ENCODE results near the gene NACC2. TPM values are rescaled to one million over a fixed set of nuclear protein-coding genes. Genes with fewer than 3 reads are reported as not detected.

Gene NACC2
- total RNA-seq, 4 donors from 2014 or later = 10.4 to 21.6 (median 12.8) TPM

DNA sequence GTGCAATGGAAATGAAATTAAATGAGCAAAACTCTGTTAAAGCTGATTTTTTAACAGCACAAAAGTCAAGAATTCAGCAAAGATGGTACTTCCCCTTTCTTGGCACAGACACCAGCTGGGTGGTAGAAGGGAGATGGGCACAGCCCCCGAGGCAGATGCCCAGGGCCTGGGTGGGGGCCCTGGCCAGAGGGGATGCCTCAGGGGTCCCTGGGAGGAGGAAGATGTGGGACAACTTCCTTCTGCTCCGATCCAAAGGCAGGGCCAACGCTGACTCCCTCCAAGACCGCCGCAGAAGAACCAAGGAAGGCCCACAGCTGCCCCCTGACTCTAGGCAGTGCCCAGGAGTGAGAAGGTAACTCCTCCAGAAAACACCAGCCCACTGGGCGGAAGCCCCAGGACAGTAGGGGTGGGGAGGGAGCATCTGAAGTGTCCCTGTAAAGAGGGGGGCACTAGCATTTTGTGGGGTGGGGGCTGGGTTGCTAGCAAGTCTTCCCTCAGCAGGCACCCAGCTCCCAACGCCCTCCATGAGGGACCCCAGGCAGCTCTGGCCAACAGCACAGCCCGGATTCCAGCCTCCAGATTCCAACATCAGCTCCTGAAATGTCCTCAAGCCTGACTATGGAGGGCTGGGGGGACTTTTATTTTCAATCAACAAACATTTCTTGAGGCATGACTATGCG, 4.9 kb downstream of the NACC2 start:
- H3K27me3 ChIP-seq = no peaks in the 10 kb centered on the region
- H3K9me3 ChIP-seq = no peaks in the 10 kb centered on the region
- no peak for DNase-seq
- 51% methylated on average over 2 to 5 of the region's 9 CpGs for WGBS, 2 donors
- peak overlapping the region; percentile 84 to 98 (median 94) for H3K27ac ChIP-seq
- H3K36me3 ChIP-seq = no peaks in the 10 kb centered on the region
- intact Hi-C loops (cut with DNase I) = no loop called here
- TF ChIP-seq, protein P1, sequence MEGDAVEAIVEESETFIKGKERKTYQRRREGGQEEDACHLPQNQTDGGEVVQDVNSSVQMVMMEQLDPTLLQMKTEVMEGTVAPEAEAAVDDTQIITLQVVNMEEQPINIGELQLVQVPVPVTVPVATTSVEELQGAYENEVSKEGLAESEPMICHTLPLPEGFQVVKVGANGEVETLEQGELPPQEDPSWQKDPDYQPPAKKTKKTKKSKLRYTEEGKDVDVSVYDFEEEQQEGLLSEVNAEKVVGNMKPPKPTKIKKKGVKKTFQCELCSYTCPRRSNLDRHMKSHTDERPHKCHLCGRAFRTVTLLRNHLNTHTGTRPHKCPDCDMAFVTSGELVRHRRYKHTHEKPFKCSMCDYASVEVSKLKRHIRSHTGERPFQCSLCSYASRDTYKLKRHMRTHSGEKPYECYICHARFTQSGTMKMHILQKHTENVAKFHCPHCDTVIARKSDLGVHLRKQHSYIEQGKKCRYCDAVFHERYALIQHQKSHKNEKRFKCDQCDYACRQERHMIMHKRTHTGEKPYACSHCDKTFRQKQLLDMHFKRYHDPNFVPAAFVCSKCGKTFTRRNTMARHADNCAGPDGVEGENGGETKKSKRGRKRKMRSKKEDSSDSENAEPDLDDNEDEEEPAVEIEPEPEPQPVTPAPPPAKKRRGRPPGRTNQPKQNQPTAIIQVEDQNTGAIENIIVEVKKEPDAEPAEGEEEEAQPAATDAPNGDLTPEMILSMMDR (IDR thresholded peaks at IDR 0.05) = no peak
- no peak for TF ChIP-seq POLR2A (IDR thresholded peaks at IDR 0.05)
- peak overlapping the region in 1 of 4 donors; percentile 45 for H3K4me3 ChIP-seq
- peaks cover 28 to 93% (median 79%) of the 10 kb centered on the region in 3 donors for H3K4me1 ChIP-seq

DNA sequence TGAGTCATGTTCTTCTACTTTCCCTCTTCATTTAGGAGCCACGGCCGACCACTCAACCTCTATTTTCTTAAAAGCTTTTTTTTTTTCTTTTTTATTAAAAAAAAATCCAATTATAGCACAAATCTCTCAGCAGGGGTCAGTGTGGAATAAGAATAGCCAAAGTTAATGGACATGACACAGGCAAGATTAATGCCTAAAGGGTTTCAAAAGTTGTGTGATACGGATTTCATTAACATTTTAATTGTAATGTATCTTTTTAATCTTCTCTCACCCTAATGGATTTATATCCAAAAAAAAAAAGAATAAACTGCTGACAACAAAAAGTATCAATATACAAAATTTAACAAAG, 5.4 kb downstream of the NACC2 start:
- 26 to 28% methylated on average over 3 of the region's 3 CpGs for WGBS, 2 donors
- TF ChIP-seq, protein P1 (IDR thresholded peaks at IDR 0.05) = peak in 3 of 6 experiments; percentile 22 to 31 (median 25)
- TF ChIP-seq POLR2A (IDR thresholded peaks at IDR 0.05) = no peak
- Histone ChIP-seq H3K36me3 (peaks cover 0 to under 1% (median 0%) of the 10 kb centered on the region in 3 donors), H3K9me3 (no peaks in the 10 kb centered on the region), H3K27ac (peak overlapping the region in 2 of 4 donors; percentile 57 to 97), H3K4me1 (peaks cover 28 to 94% (median 79%) of the 10 kb centered on the region in 3 donors), H3K4me3 (no peak overlapping the region), H3K27me3 (no peaks in the 10 kb centered on the region)
- DNase-seq = no peak
- intact Hi-C loops (cut with DNase I) = no loop called here

DNA sequence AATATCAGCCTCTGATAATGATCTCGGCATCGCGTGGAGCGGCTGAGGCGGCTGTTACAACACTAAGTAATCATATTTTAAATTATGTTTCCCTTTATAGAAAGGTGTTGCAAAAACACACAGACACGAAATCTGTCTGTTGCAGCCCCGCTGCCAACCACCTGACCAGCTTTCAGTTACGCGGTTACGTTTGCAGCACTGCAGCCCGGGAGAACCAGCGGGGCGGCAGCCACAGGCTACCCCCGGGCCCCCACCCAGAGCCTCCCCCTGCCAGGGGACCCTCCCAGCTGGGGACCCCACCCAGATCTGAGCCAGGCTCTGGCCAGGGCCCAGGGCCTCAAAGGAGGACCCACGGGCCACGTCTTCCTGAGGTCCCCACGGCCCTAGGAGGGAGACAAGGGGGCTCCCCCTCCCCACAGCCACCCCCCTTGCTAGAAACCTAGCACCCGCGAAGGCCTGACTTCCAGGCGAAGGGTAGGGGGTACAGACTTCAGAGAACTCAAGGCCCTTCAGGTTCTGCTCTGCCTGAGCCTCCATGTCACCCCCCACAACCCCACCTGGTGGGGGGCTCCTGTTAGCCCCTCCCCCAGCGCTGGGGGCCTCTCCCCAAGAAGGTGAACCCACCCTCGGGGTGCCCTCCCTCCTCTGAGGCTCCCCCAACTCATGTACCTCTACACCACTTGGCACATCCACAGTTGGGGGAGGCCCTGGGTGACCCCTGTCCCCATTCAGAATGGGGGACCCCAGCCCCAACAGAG, 6.0 kb downstream of the NACC2 start:
- TF ChIP-seq POLR2A (IDR thresholded peaks at IDR 0.05) = no peak
- TF ChIP-seq, protein P1 (IDR thresholded peaks at IDR 0.05) = no peak
- H3K4me3 ChIP-seq = peak overlapping the region in 1 of 4 donors; percentile 31
- H3K4me1 ChIP-seq = peaks cover 28 to 89% (median 79%) of the 10 kb centered on the region in 3 donors
- peaks cover 0 to 6% (median 0%) of the 10 kb centered on the region in 3 donors for H3K36me3 ChIP-seq
- 32 to 76% methylated on average over 6 to 8 of the region's 22 CpGs for WGBS, 2 donors
- DNase-seq = no peak
- intact Hi-C loops (cut with DNase I) = no loop called here
- peak overlapping the region in 3 of 4 donors; percentile 57 to 97 (median 72) for H3K27ac ChIP-seq
- H3K9me3 ChIP-seq = no peaks in the 10 kb centered on the region
- no peaks in the 10 kb centered on the region for H3K27me3 ChIP-seq

DNA sequence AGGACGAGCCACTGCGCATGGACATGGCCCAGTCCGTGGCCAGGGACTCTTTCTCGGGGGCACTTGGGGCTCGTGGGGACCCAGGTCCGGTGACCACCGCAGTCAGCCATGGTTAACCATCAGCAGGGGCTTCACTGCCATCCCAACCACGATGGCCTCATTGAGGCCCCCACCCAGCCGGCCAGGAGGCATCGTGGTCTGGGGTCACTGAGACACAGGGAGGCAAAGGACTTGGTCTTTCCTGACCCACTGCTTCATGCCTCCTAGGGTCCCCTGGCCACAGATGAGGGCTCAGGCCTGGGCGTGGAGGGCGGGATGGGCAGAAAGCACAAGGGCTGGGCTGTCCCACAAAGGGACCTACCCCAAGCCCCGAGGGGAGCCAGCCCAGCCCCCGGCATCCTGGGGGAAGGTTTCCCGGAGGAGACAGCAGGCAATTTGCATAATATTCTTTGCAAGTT, 6.6 kb downstream of the NACC2 start:
- WGBS, 2 donors = 20 to 68% methylated on average over 1 to 10 of the region's 15 CpGs
- TF ChIP-seq POLR2A (IDR thresholded peaks at IDR 0.05) = no peak
- TF ChIP-seq, protein P1 (IDR thresholded peaks at IDR 0.05) = no peak
- H3K4me3 ChIP-seq = peak overlapping the region in 1 of 4 donors; percentile 31
- H3K27ac ChIP-seq = peak overlapping the region in 3 of 4 donors; percentile 23 to 97 (median 37)
- H3K4me1 ChIP-seq = peaks cover 24 to 88% (median 76%) of the 10 kb centered on the region in 3 donors
- no peak for DNase-seq
- peaks cover 0 to 12% (median 0%) of the 10 kb centered on the region in 3 donors for H3K36me3 ChIP-seq
- intact Hi-C loops (cut with DNase I) = no loop called here
- no peaks in the 10 kb centered on the region for H3K27me3 ChIP-seq
- no peaks in the 10 kb centered on the region for H3K9me3 ChIP-seq
